Smooth muscle cell of the pulmonary artery (primary cell): ENCODE measurements around the gene PLPPR5. TPM values are rescaled to one million over a fixed set of nuclear protein-coding genes. Genes with fewer than 3 reads are reported as not detected.

Experiments
- total RNA-seq: library from RNA; depleted of rRNA; stranded (reverse); fragments of >200 nt; gene quantifications from 2 replicates; pipeline ENCODE4 v1.2.3, GENCODE V29; 2014

PLPPR5 gene, protein sequence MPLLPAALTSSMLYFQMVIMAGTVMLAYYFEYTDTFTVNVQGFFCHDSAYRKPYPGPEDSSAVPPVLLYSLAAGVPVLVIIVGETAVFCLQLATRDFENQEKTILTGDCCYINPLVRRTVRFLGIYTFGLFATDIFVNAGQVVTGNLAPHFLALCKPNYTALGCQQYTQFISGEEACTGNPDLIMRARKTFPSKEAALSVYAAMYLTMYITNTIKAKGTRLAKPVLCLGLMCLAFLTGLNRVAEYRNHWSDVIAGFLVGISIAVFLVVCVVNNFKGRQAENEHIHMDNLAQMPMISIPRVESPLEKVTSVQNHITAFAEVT
- not detected in 2 replicates for total RNA-seq

DNA sequence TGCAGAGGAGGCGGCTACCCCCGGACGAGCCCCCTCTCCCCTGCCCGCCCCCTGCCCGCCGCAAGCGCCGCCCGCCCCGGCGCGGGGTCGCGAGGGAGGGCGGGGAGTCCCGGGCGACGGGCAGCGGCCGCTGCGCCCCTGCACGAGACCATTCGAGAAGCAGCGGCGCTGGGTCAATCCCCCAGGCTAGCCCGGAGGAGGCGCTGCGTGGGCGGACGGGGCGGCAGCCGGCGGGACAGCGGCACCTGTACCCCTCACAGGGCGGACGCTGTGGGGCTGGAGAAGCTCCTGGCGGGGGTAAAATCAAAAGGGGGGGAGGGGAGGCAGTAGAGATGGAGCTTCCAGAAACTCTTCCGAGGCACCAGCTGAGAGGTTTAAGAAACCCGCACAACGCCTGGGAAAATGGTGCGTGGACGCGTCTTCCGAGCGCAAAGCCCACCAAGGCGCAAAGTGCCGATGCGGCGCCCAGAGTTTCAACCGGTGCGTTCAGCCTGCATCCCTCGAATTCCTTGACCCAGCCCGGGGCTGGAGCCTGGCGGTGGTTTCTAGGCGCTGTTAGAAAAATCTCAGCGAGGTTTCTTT lies at the start of gene PLPPR5:
TSS of gene PLPPR5 (minus strand) at position 1 of the 582 bp plus-strand sequence. CDS start 190 bp downstream, outside the sequence.

